GM12801 (cell line): Measurements from ENCODE around the gene GSG1L.

Source experiments
- CTCF ChIP-seq: IDR thresholded peaks from one replicate; pipeline ENCODE4 v1.5.1; 2011; ENCODE audit warnings: control low read depth; ENCODE audit not compliant: insufficient read length; ENCODE audit errors: extremely low read depth

The GSG1L gene

GRCh38 chr16:27766236-27766925 lies 297.1 kb downstream of the GSG1L start:
- TF ChIP-seq CTCF: no peak

GRCh38 chr16:27764869-27765675 lies 298.4 kb downstream of the GSG1L start:
- TF ChIP-seq CTCF: no peak

- no peak for TF ChIP-seq CTCF
Observed at GRCh38 chr16:27764427-27764826, 299.1 kb downstream of the GSG1L start.

GRCh38 chr16:27762441-27762840 lies 301.1 kb downstream of the GSG1L start:
- no peak for TF ChIP-seq CTCF

- TF ChIP-seq CTCF: no peak
Observed at GRCh38 chr16:27761816-27762215, 301.7 kb downstream of the GSG1L start.

GRCh38 chr16:27760789-27761176 lies 302.7 kb downstream of the GSG1L start:
- no peak for TF ChIP-seq CTCF

GRCh38 chr16:27759967-27760788 lies 303.3 kb downstream of the GSG1L start:
- no peak for TF ChIP-seq CTCF
